K562 (cell line): ENCODE data around the gene NDUFB5. TPM values are rescaled to one million over a fixed set of nuclear protein-coding genes. Genes with fewer than 3 reads are reported as not detected.

Source experiments
- ARID3B ChIP-seq: fragments of 250-450 bp; sonication (Bioruptor Pico); IDR thresholded peaks from 2 replicates; pipeline ENCODE4 v1.4.0; 2020; ENCODE audit warnings: borderline replicate concordance
- CREB5 ChIP-seq: fragments of 250-450 bp; sonication (Bioruptor Pico); IDR thresholded peaks from 2 replicates; pipeline ENCODE4 v1.5.0; 2020; ENCODE audit warnings: mild to moderate bottlenecking
- CREM ChIP-seq: IDR thresholded peaks from 2 replicates; pipeline ENCODE4 v1.6.1; 2014; ENCODE audit warnings: antibody characterized with exemption, low read depth
- E2F6 ChIP-seq, 2 experiments: IDR thresholded peaks; 2 replicates each; pipeline ENCODE4 v1.6.1; 2011; ENCODE audit warnings: borderline replicate concordance in 1 of 2, control low read depth in 1 of 2, low read depth in 1 of 2, low read length in 1 of 2, mild to moderate bottlenecking in 1 of 2, mixed read lengths in 1 of 2, moderate library complexity in 1 of 2; ENCODE audit not compliant: insufficient read depth in 1 of 2, insufficient read length in 1 of 2, poor library complexity in 1 of 2, severe bottlenecking in 1 of 2; ENCODE audit errors: extremely low read depth in 1 of 2
- GABPB1 ChIP-seq: sonication (generic); formaldehyde crosslinking; IDR thresholded peaks from 2 replicates; pipeline ENCODE4 v1.8.0; 2022; ENCODE audit warnings: mild to moderate bottlenecking, missing genetic modification reagents
- HDAC1 ChIP-seq, 2 experiments: fragments of 450-650 bp; IDR thresholded peaks; 2 replicates each; pipeline ENCODE4 v1.6.1; 2016 to 2017; ENCODE audit warnings: inconsistent platforms in 1 of 2, mild to moderate bottlenecking in 1 of 2, moderate library complexity in 1 of 2
- NFE2L1 ChIP-seq: fragments of 450-650 bp; IDR thresholded peaks from 2 replicates; pipeline ENCODE4 v1.6.1; 2016; ENCODE audit warnings: missing genetic modification characterization, low read depth, mild to moderate bottlenecking, missing compliant biosample characterization, moderate library complexity, borderline replicate concordance
- NFIC ChIP-seq: fragments of 450-650 bp; IDR thresholded peaks from 2 replicates; pipeline ENCODE4 v1.6.1; 2017; ENCODE audit warnings: mild to moderate bottlenecking, inconsistent platforms
- NONO ChIP-seq, 2 experiments: fragments of 200-400 bp in 1 of 2; fragments of 450-650 bp in 1 of 2; formaldehyde crosslinking in 1 of 2; IDR thresholded peaks; 2 replicates each; pipeline ENCODE4 v1.6.1; 2017; ENCODE audit warnings: low read depth in 2 of 2, mild to moderate bottlenecking in 2 of 2, moderate library complexity in 2 of 2, low read length in 1 of 2
- NR2F6 ChIP-seq: fragments of 450-650 bp; formaldehyde crosslinking; IDR thresholded peaks from 2 replicates; pipeline ENCODE4 v1.4.0; 2020; ENCODE audit warnings: mild to moderate bottlenecking
- PHF20 ChIP-seq: fragments of 450-650 bp; IDR thresholded peaks from 2 replicates; pipeline ENCODE4 v1.6.1; 2018; ENCODE audit not compliant: partially characterized antibody
- SAP30 ChIP-seq: fragments of 200-600 bp; sonication (generic); IDR thresholded peaks from 2 replicates; pipeline ENCODE4 v1.6.1; 2012; ENCODE audit warnings: borderline replicate concordance, low read depth, mild to moderate bottlenecking, moderate library complexity, low read length, control low read depth, inconsistent platforms; ENCODE audit not compliant: insufficient read depth, poor library complexity, severe bottlenecking
- SNAPC5 ChIP-seq: fragments of 250-450 bp; sonication (Bioruptor Pico); IDR thresholded peaks from 2 replicates; pipeline ENCODE4 v1.8.0; 2021; ENCODE audit warnings: moderate library complexity, mild to moderate bottlenecking, inconsistent platforms
- SRF ChIP-seq, 2 experiments: fragments of 250-450, 450-650 bp in 1 of 2; sonication (Bioruptor Pico) in 1 of 2; sonication (generic) in 1 of 2; formaldehyde crosslinking; IDR thresholded peaks; 2 replicates each; pipeline versions ENCODE4 v1.5.0 to v1.5.1; 2020 to 2022; ENCODE audit warnings: mild to moderate bottlenecking in 1 of 2, missing genetic modification reagents in 1 of 2
- THRAP3 ChIP-seq: fragments of 450-650 bp; IDR thresholded peaks from 2 replicates; pipeline ENCODE4 v1.6.1; 2016; ENCODE audit warnings: mild to moderate bottlenecking, inconsistent platforms, borderline replicate concordance
- TSHZ1 ChIP-seq: fragments of 250-450 bp; sonication (Bioruptor Pico); IDR thresholded peaks from 2 replicates; pipeline ENCODE4 v1.4.0; 2020; ENCODE audit warnings: mild to moderate bottlenecking, moderate library complexity
- ZNF23 ChIP-seq: fragments of 250-450 bp; sonication (Bioruptor Pico); IDR thresholded peaks from 2 replicates; pipeline ENCODE4 v1.4.0; 2020; ENCODE audit warnings: mild to moderate bottlenecking
- ZNF766 ChIP-seq: fragments of 200-800 bp; sonication (Bioruptor generic); conservative IDR thresholded peaks from 2 replicates; pipeline ENCODE4 v1.6.1; 2016; ENCODE audit warnings: missing genetic modification characterization, missing compliant biosample characterization
- polyA plus RNA-seq, 8 experiments: library from polyadenylated mRNA; depleted of rRNA in 4 of 8; stranded (reverse) in 5 of 8; unstranded in 3 of 8; fragments of >200 nt; fragmentation: Nextera tagmentation in 2 of 8; fragmentation: Illumina TruSeq in 1 of 8; extraction: Ambion mirVana in 2 of 8; extraction: Trizol in 1 of 8; gene quantifications; 2 replicates each; pipeline versions ENCODE4 v1.2.1 to v1.2.3, GENCODE V29; 2011 to 2014; ENCODE audit warnings: inconsistent platforms in 1 of 8, missing spikeins in 1 of 8
- total RNA-seq, 7 experiments: library from RNA; depleted of rRNA in 6 of 7; stranded (reverse); fragments of >200 nt in 6 of 7; fragmentation: Illumina TruSeq in 2 of 7; extraction: Trizol in 2 of 7; gene quantifications; 2 replicates each; pipeline versions ENCODE4 v1.2.1 to v1.2.3, GENCODE V29; 2011 to 2021; ENCODE audit warnings: low replicate concordance in 1 of 7

The NDUFB5 gene
- total and polyA plus RNA-seq, 9 of the 15 experiments (the other 6 are each of a cell fraction or from before 2014, with no cell fraction given), result 128 to 466 (median 176) TPM

GRCh38 chr3:179604321-179605078, at the start of gene NDUFB5, which contains the start of gene MRPL47 (continued):
- no peak for TF ChIP-seq ARID3B (CRISPR knock-in tag)
- TF ChIP-seq CREB5 (CRISPR knock-in tag), result no peak
- peak; percentile 98 for TF ChIP-seq GABPB1
- TF ChIP-seq NFIC, result 0 out of 2 replicates have a peak, but pooled peaks have one; percentile 24
- no peak for TF ChIP-seq SNAPC5
- peak; percentile 97 for TF ChIP-seq CREM
- TF ChIP-seq TSHZ1, result no peak
- TF ChIP-seq NFE2L1 (tag), result no peak
- 0 out of 4 replicates have a peak, but pooled peaks of 1 of the 2 experiments have one; percentile 44 for TF ChIP-seq HDAC1 (IDR thresholded peaks at IDR 0.05)
- peak; percentile 83 for TF ChIP-seq PHF20
- TF ChIP-seq SRF (CRISPR knock-in tag; IDR thresholded peaks at IDR 0.05), result peak in 1 of 2 experiments; percentile 55; a peak in 2 of 4 replicates
- TF ChIP-seq SAP30, result peak; percentile 69
- no peak for TF ChIP-seq E2F6 (IDR thresholded peaks at IDR 0.05; ENCODE audit: borderline replicate concordance in 1 of 2, extremely low read depth in 1 of 2, insufficient read depth in 1 of 2, insufficient read length in 1 of 2, low read depth in 1 of 2, low read length in 1 of 2, poor library complexity in 1 of 2, severe bottlenecking in 1 of 2)
- TF ChIP-seq ZNF766, result no peak
- TF ChIP-seq NR2F6, result no peak
- TF ChIP-seq THRAP3, result no peak
- no peak for TF ChIP-seq ZNF23 (CRISPR knock-in tag)
- TF ChIP-seq NONO (IDR thresholded peaks at IDR 0.05; ENCODE audit: low read depth in 2 of 2, low read length in 1 of 2), result no peak
